DND-41 (cell line): ENCODE measurements around the gene DGKQ.

Experiments used
- ATAC-seq: fragments of 200-7000 bp; cut with Tn5 transposase; 3 replicates; pipeline ENCODE4 v1.9.1; 2021; ENCODE audit warnings: low read depth; ENCODE audit not compliant: insufficient read depth
- DNase-seq: peaks from one replicate; pipeline ENCODE4 v3.0.0-alpha.2; 2020
- H2AFZ ChIP-seq: 2 replicates; pipeline ENCODE4 v1.6.0; 2012; ENCODE audit warnings: low read depth, low read length
- H3K27ac ChIP-seq: 2 replicates; pipeline ENCODE4 v1.5.1; 2012; ENCODE audit warnings: low read length, inconsistent platforms
- H3K27me3 ChIP-seq: fragments of 200-600 bp; sonication (generic); 2 replicates; pipeline ENCODE4 v1.6.0; 2012; ENCODE audit warnings: low read length, mild to moderate bottlenecking, inconsistent platforms; ENCODE audit not compliant: insufficient read depth, poor library complexity
- H3K36me3 ChIP-seq: 2 replicates; pipeline ENCODE4 v1.5.1; 2012; ENCODE audit warnings: low read length, inconsistent platforms; ENCODE audit not compliant: insufficient read depth
- H3K4me1 ChIP-seq: 2 replicates; pipeline ENCODE4 v1.5.1; 2012; ENCODE audit warnings: mild to moderate bottlenecking, low read length; ENCODE audit not compliant: insufficient read depth
- H3K4me2 ChIP-seq: 2 replicates; pipeline ENCODE4 v1.6.0; 2012; ENCODE audit warnings: mild to moderate bottlenecking, moderate library complexity, low read length, inconsistent platforms; ENCODE audit not compliant: insufficient read depth
- H3K4me3 ChIP-seq, 2 experiments: fragments of 200-600 bp in 1 of 2; shearing (Covaris generic) in 1 of 2; 2 replicates each; pipeline ENCODE4 v1.5.1; 2012 to 2016; ENCODE audit warnings: inconsistent platforms in 2 of 2, low read length in 2 of 2, mild to moderate bottlenecking in 2 of 2, low read depth in 1 of 2, moderate library complexity in 1 of 2
- H3K79me2 ChIP-seq: 2 replicates; pipeline ENCODE4 v1.6.0; 2012; ENCODE audit warnings: low read length, inconsistent platforms; ENCODE audit not compliant: insufficient read depth
- H3K9ac ChIP-seq: 2 replicates; pipeline ENCODE4 v1.6.0; 2012; ENCODE audit warnings: low read depth, mild to moderate bottlenecking, inconsistent platforms, low read length, moderate library complexity
- H3K9me3 ChIP-seq: 2 replicates; pipeline ENCODE4 v1.5.1; 2012; ENCODE audit warnings: low read length, moderate library complexity, mild to moderate bottlenecking, inconsistent platforms; ENCODE audit not compliant: insufficient read depth, severe bottlenecking
- H4K20me1 ChIP-seq: 2 replicates; pipeline ENCODE4 v1.6.0; 2012; ENCODE audit warnings: low read length; ENCODE audit not compliant: insufficient read depth
- EZH2 ChIP-seq: IDR thresholded peaks from 3 replicates; pipeline ENCODE4 v1.6.1; 2012; ENCODE audit warnings: borderline replicate concordance, low read depth, mild to moderate bottlenecking, moderate library complexity, low read length, inconsistent platforms; ENCODE audit not compliant: severe bottlenecking
- TF ChIP-seq, protein P1 (sequence below): IDR thresholded peaks from 2 replicates; pipeline ENCODE4 v1.5.1; 2012; ENCODE audit warnings: borderline replicate concordance, low read length, moderate library complexity, mild to moderate bottlenecking; ENCODE audit not compliant: poor library complexity, severe bottlenecking; ENCODE audit errors: extremely low read depth

DGKQ gene

DNA sequence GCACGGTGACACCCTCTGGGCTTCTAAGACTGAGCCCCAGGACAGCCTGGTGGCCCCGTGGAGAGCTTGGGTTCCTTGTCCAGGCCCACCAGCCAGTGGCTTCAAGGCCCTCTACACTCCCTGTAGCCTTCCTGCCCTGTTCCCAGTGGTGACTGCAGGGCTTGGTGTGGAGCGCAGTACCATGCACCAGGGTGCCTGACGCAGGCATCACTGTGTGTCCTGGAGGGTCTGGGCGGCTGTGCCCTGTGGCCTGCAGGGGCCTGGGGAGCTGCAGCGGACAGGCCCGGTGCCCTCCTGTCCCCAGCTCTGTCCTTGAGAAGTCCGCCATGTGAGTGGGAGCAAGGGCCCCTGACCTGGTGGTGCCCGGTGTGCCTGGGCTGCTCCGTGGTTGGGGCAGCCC lies 42.4 kb upstream of the DGKQ start:
- Histone ChIP-seq H4K20me1 (peaks cover 4% of the 10 kb centered on the region; the same call in 1 of the 2 replicates), H3K27me3 (no peaks in the 10 kb centered on the region), H3K4me2 (no peak overlapping the region), H2AFZ (no peak overlapping the region), H3K4me1 (no peaks in the 10 kb centered on the region), H3K9me3 (no peaks in the 10 kb centered on the region), H3K36me3 (no peaks in the 10 kb centered on the region), H3K9ac (no peak overlapping the region), H3K4me3 (no peak overlapping the region), H3K27ac (no peak overlapping the region), H3K79me2 (no peaks in the 10 kb centered on the region)
- TF ChIP-seq, protein P1, sequence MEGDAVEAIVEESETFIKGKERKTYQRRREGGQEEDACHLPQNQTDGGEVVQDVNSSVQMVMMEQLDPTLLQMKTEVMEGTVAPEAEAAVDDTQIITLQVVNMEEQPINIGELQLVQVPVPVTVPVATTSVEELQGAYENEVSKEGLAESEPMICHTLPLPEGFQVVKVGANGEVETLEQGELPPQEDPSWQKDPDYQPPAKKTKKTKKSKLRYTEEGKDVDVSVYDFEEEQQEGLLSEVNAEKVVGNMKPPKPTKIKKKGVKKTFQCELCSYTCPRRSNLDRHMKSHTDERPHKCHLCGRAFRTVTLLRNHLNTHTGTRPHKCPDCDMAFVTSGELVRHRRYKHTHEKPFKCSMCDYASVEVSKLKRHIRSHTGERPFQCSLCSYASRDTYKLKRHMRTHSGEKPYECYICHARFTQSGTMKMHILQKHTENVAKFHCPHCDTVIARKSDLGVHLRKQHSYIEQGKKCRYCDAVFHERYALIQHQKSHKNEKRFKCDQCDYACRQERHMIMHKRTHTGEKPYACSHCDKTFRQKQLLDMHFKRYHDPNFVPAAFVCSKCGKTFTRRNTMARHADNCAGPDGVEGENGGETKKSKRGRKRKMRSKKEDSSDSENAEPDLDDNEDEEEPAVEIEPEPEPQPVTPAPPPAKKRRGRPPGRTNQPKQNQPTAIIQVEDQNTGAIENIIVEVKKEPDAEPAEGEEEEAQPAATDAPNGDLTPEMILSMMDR = no peak
- TF ChIP-seq EZH2 = no peak
- no peak for DNase-seq
- no peak for ATAC-seq

- no peaks in the 10 kb centered on the region for H3K36me3 ChIP-seq
- H3K4me3 ChIP-seq = no peak overlapping the region
- H3K27ac ChIP-seq = no peak overlapping the region
- ATAC-seq = no peak
- no peaks in the 10 kb centered on the region for H3K9me3 ChIP-seq
- no peaks in the 10 kb centered on the region for H3K27me3 ChIP-seq
- no peak for DNase-seq
- no peaks in the 10 kb centered on the region for H3K79me2 ChIP-seq
- no peaks in the 10 kb centered on the region for H3K4me1 ChIP-seq
- H3K4me2 ChIP-seq = no peak overlapping the region
- peaks cover 4% of the 10 kb centered on the region; the same call in 1 of the 2 replicates for H4K20me1 ChIP-seq
- no peak overlapping the region for H2AFZ ChIP-seq
- TF ChIP-seq EZH2 = no peak
- TF ChIP-seq, protein P1 = no peak
- H3K9ac ChIP-seq = no peak overlapping the region
These were observed 41.8 kb upstream of the DGKQ start for GRCh38 chr4:1015179-1015578.

DNA sequence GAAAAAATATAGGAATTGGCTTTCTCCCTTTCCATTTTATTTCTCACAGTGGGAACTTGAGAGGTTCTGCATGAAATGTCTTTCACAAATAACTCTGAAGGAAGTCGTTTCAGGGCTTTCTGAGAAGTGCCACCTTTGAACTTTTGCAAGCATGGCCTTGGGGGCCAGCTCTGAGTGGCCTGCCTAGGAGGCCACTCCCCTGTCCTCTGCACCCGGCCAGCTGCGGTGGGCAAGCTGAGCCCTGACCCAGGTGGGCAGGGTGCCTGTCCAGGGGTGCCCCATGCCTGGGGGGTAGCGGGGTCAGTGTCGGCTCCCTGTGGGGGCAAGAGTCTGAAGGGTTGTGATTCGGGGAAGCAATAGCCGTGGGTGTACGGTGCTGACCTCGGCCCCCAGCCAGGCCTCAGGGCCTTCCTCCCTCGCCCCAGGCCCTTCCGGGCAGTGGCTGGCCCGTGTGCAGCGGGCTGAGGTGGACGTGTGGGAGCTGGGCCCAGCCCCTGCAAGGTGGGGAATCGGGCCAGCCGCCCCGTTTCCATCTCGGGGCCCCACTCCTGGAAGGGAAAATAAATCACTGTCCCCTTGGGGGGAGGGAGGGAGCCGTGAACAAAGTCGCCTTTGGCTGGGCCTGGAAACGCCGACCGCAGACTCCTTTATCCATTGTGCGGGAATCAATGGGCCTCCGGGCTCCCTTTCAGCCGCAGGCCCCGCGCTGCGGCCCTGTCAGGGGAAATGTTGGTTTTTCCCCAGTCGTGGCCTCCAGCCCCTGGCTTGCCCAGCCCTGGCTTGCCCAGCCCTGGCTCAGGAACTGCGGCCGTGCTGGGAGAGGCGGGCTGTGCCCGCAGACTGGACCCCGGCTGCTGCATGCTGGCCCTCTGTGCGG lies 41.2 kb upstream of the DGKQ start:
- Histone ChIP-seq H3K4me3 (no peak overlapping the region), H3K27ac (no peak overlapping the region), H3K27me3 (no peaks in the 10 kb centered on the region), H3K9me3 (no peaks in the 10 kb centered on the region), H4K20me1 (peaks cover 4% of the 10 kb centered on the region; the same call in 1 of the 2 replicates), H2AFZ (no peak overlapping the region), H3K36me3 (no peaks in the 10 kb centered on the region), H3K9ac (no peak overlapping the region), H3K4me2 (no peak overlapping the region), H3K4me1 (no peaks in the 10 kb centered on the region), H3K79me2 (no peaks in the 10 kb centered on the region)
- TF ChIP-seq EZH2 = no peak
- TF ChIP-seq, protein P1 = no peak
- no peak for ATAC-seq
- DNase-seq = no peak
